Effector memory CD4-positive, alpha-beta T cell (primary cell): ENCODE data around the gene TIPIN.
"Not testable (repeated sequence)": the region's sequence is repeated elsewhere in the genome, so short reads cannot be mapped to it uniquely, and the experiment has no call there.

Source experiments
- DNase-seq, 3 donors: peaks; one replicate each; pipeline ENCODE4 v3.0.0-alpha.2; 2020
- H3K27ac ChIP-seq: 2 replicates; pipeline ENCODE4 v1.7.0; 2013; ENCODE audit warnings: mild to moderate bottlenecking, low read length, moderate library complexity; ENCODE audit not compliant: insufficient read depth, poor library complexity, severe bottlenecking
- H3K27me3 ChIP-seq: replicated peaks from 2 replicates; pipeline ENCODE4 v1.7.0; 2013; ENCODE audit warnings: mild to moderate bottlenecking, low read length; ENCODE audit not compliant: insufficient read depth, control insufficient read depth, poor library complexity, severe bottlenecking
- H3K36me3 ChIP-seq: 2 replicates; pipeline ENCODE4 v1.7.0; 2013; ENCODE audit warnings: mild to moderate bottlenecking, low read length, moderate library complexity; ENCODE audit not compliant: control insufficient read depth, insufficient read depth
- H3K4me1 ChIP-seq: 2 replicates; pipeline ENCODE4 v1.7.0; 2013; ENCODE audit warnings: low read length, mild to moderate bottlenecking; ENCODE audit not compliant: control insufficient read depth, insufficient read depth, poor library complexity, severe bottlenecking
- H3K4me3 ChIP-seq: 2 replicates; pipeline ENCODE4 v1.7.0; 2013; ENCODE audit warnings: low read length, low read depth, mild to moderate bottlenecking; ENCODE audit not compliant: insufficient read depth, poor library complexity, severe bottlenecking
- H3K9me3 ChIP-seq: 2 replicates; pipeline ENCODE4 v1.7.0; 2013; ENCODE audit warnings: mild to moderate bottlenecking, low read length, moderate library complexity; ENCODE audit not compliant: control insufficient read depth

The TIPIN gene

DNA sequence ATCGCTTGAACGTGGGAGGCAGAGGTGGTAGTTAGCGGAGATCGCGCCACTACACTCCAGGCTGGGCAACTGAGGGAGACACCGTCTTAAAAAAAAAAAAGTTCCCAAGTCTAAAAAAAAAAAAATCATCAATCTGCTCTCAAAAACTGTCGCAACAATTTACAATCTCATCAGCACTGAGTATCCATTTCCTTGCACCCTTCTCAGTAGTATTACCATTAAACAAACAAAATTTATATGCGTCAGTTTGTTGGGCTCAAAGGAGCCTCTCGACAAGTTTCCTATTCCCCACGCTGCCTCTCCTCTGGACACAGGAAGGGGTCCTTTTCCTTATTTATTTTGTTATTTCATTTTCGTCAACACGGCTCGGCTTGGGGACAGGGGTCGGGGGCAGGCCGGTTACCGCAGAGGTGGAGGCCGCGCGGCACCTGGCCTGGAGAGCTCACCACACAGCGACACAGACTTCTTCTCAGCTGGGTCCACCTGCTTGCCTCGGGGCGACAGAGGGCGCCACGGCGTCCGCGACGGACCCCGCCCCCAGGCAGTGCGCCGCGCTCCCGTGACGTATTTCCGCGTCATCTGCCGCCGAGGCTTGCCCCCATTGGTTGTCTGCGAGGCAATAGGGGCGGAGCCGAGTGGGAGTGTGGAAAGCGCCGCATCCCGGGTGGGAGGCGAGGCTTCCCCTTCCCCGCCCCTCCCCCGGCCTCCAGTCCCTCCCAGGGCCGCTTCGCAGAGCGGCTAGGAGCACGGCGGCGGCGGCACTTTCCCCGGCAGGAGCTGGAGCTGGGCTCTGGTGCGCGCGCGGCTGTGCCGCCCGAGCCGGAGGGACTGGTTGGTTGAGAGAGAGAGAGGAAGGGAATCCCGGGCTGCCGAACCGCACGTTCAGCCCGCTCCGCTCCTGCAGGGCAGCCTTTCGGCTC, 30.0 kb upstream of the TIPIN start, which contains the start of gene MAP2K1:
Gene MAP2K1, plus strand, starts transcription at position 709 of the 920 bp plus-strand sequence. CDS start 436 bp downstream, outside the sequence.
- no peaks in the 10 kb centered on the region for H3K9me3 ChIP-seq
- peak within 1 kb of the TSS; percentile 90 for H3K4me3 ChIP-seq
- H3K4me1 ChIP-seq, result peaks cover 38% of the 10 kb centered on the region
- peak within 1 kb of the TSS; percentile 83 for H3K27ac ChIP-seq
- no peaks in the 10 kb centered on the region for H3K27me3 ChIP-seq
- no peaks in the 10 kb centered on the region for H3K36me3 ChIP-seq
- peak; percentile 97 to 98 (median 98) for DNase-seq

DNA sequence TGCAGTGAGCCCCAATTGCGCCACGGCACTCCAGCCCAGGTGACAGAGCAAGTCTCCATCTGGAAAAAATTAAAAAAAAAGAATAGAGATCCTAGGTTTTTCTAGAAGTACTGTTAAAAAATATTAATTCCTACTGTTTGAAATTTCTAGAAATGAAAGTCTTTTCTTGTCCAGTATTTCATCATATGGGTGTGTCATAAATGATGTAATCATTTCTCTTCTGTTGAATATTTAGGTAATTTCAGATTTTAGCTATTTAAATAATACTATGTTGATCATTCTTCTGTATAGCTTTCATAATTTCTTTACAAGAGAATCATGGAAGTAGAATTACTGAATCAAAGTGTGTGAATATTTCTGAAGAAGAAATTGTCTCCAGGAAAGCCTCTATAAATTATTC, 24.9 kb upstream of the TIPIN start:
- not testable (repeated sequence) for H3K36me3 ChIP-seq, H3K9me3 ChIP-seq, H3K4me3 ChIP-seq, H3K4me1 ChIP-seq, DNase-seq, H3K27ac ChIP-seq, H3K27me3 ChIP-seq

DNA sequence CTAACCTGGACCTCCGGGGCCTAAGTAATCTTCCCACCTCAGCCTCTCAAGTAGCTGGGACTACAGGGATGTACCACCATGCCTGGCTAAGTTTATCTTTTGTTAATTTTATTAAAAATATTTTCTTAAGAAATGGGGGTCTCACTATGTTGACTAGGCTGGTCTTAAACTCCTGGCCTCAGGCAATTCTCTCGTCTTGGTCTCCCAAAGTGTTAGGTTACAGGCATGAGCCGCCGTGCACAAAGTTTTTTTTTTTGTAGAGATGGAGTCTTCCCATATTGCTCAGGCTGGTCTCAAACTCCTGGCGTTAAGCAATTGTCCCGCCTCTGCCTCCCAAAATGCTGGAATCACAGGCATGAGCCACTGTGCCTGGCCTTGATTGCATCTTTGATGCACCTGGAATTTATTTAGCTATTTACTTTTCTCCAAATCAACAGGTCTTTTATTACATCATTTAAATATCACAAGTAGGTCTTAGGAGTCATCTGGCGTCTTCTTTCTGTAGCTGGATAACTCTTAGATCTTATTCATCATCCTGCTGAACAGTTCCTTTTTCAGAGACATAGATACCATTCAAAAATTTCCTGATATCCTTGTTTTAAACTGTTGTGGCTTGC, 22.4 kb upstream of the TIPIN start:
- no peak overlapping the region for H3K4me3 ChIP-seq
- H3K36me3 ChIP-seq, result no peaks in the 10 kb centered on the region
- no peaks in the 10 kb centered on the region for H3K9me3 ChIP-seq
- H3K4me1 ChIP-seq, result no peaks in the 10 kb centered on the region
- no peaks in the 10 kb centered on the region for H3K27me3 ChIP-seq
- no peak for DNase-seq
- H3K27ac ChIP-seq, result no peak overlapping the region

DNA sequence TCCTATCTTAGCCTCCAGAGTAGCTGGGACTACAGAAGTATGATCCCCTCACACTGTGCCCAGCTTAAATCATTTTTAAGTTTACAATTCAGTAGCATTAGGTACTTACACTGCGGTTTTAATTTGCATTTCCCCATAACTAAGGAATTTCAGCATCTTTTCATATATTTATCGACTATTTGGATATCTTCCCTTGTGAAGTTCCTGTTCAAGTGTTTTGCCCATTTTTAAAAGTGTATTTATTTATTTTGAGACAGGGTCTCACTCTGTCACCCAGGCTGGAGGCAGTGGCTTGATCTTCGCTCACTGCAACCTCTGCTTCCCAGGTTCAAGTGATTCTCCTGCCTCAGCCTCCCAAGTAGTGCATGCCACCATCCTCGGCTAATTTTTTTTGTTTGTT, 17.7 kb upstream of the TIPIN start:
- DNase-seq, result no peak
- no peaks in the 10 kb centered on the region for H3K36me3 ChIP-seq
- H3K27me3 ChIP-seq, result no peaks in the 10 kb centered on the region
- H3K4me3 ChIP-seq, result no peak overlapping the region
- no peak overlapping the region for H3K27ac ChIP-seq
- no peaks in the 10 kb centered on the region for H3K9me3 ChIP-seq
- H3K4me1 ChIP-seq, result peaks cover 6% of the 10 kb centered on the region

DNA sequence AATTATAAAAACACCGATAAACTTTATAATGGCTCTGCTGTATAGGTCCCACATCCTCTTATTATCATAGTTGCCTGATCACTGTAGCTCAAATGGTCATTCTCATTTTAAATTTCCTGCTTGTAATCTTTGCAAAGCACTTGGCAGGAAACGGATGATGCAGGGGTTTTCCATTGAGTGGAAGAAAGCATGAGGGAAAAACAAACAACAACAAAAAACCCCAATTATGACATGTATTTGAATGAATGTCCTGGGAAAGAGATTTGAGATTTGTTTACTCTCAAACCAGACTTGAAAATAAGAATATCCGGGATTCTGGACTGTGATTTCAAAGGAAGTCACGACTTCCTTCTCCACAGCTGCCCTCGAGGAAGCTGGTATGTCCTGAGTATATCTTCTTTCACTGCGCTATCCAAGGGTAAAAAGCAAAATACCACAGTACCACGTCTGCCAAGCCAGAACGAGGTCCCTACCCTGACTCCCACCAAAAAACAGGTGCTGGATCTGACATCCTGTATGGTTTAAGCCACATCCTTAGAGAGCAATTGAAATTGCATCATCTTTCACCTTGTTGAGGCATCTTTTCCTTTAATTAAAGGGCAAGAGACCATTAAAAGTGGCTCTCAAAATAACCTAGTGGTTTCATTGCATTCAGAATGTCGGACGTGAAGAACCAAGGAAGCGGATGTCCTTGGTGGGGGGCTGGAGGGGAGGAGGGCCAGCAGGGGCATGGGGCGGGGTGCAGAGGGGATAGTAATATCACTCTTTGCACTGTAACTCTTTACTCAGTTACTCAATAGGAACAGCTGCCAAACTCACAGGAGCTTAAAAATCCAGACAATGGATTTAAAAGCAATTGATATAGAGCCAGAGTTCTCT, 13.5 kb upstream of the TIPIN start:
- peak overlapping the region; percentile 38 for H3K4me3 ChIP-seq
- H3K9me3 ChIP-seq, result no peaks in the 10 kb centered on the region
- no peak for DNase-seq
- no peaks in the 10 kb centered on the region for H3K27me3 ChIP-seq
- H3K4me1 ChIP-seq, result peaks cover 6% of the 10 kb centered on the region
- no peaks in the 10 kb centered on the region for H3K36me3 ChIP-seq
- H3K27ac ChIP-seq, result peak overlapping the region; percentile 64

DNA sequence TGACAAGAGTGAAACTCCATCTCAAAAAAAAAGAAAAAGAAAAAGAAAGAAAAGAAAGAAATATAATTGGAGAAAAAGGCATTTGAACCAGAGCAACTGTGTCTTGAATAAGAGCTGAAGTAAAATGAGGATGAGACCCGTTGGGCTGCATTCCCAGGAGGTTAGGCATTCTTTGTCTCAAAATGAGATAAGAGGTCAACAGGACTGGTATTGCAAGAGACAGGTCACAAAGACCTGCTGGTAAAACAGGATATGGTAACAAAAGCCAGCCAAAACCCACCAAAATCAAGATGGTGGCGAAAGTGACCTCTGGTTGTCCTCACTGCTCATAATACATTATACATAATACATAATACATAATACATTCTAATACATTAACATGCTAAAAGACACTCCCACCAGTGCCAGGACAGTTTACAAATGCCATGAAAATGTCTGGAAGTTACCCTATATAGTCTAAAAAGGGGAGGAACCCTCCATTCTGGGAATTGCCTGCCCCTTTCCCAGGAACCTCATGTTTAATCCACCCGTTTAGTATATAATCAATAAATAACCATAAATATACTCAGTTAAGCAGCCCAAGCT, 8.6 kb upstream of the TIPIN start:
- H3K4me3 ChIP-seq, result no peak overlapping the region
- no peaks in the 10 kb centered on the region for H3K36me3 ChIP-seq
- peaks cover 2% of the 10 kb centered on the region for H3K4me1 ChIP-seq
- H3K27ac ChIP-seq, result no peak overlapping the region
- no peak for DNase-seq
- no peaks in the 10 kb centered on the region for H3K9me3 ChIP-seq
- no peaks in the 10 kb centered on the region for H3K27me3 ChIP-seq

DNA sequence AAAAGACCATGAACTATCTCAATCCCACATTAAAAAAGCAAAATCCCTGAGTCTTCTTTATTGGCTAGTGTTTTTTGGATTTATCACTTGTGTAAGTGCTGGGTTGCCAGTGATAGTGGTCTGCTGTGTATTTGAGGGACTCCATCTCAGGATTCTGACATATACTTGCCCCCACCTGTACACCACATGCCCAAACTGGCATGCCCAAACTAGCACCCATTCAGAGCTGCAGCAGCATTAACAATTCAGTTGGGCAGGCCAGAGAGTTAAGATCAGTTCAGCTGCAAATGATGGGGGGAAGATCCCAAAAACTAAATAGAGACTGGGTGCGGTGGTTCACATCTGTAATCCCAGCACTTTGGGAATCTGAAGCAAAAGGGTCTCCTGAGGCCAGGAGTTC, 6.3 kb upstream of the TIPIN start:
- no peaks in the 10 kb centered on the region for H3K9me3 ChIP-seq
- DNase-seq, result no peak

DNA sequence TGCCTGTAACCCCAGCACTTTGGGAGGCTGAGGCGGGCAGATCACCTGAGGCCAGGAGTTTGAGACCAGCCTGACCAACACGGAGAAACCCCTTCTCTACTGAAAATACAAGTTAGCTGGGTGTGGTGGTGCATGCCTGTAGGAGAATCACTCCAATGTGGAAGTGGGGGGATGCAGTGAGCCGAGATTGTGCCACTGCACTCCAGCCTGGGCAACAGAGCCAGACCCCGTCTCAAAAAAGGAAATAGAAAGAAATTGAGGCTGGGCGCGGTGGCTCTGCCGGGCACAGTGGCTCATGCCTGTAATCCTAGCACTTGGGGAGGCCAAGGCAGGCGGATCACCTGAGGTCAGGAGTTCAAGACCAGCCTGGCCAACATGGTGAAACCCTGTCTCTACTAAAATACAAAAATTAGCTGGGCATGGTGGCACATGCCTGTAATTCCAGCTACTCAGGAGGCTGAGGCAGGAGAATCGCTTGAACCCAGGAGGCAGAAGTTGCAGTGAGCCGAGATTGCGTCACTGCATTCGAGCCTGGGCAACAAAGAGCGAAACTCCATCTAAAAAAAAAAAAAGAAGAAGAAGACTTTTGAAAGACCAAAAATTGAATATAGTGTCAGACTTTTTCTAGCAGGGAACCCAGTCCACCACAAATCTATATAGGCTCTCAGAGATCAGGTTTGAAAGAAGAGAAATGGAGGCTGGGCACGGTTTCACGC, 5.4 kb upstream of the TIPIN start:
- H3K4me1 ChIP-seq, H3K27ac ChIP-seq, H3K36me3 ChIP-seq, H3K9me3 ChIP-seq, H3K4me3 ChIP-seq, H3K27me3 ChIP-seq, DNase-seq: not testable (repeated sequence)

More for the DNA sequence above, 6.3 kb upstream of the TIPIN start:
- H3K27ac ChIP-seq, result no peak overlapping the region
- no peak overlapping the region for H3K4me3 ChIP-seq
- H3K36me3 ChIP-seq, result no peaks in the 10 kb centered on the region
- no peaks in the 10 kb centered on the region for H3K4me1 ChIP-seq
- no peaks in the 10 kb centered on the region for H3K27me3 ChIP-seq

DNA sequence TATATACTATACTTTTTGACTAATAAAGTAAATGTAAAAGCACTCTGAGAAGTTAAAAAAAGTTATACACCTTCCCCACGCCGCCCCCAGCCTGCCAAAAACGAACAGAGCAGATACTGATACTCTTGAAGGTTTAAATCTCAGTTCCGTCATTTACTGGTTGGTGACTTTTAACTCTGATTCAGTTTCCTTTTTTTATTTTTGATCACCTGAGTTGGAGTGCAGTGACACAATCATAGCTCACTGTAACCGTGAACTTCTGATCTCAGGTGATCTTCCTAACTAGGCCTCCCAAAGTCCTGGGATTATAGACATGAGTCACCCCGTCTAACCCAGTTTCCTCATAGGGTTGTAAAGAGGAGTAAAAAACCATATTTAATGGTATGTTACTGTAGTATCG, 3.3 kb upstream of the TIPIN start:
- H3K9me3 ChIP-seq, result no peaks in the 10 kb centered on the region
- no peak for DNase-seq
- H3K36me3 ChIP-seq, result no peaks in the 10 kb centered on the region
- H3K27me3 ChIP-seq, result no peaks in the 10 kb centered on the region
- H3K4me3 ChIP-seq, result no peak overlapping the region
- peaks cover 6% of the 10 kb centered on the region for H3K4me1 ChIP-seq
- H3K27ac ChIP-seq, result no peak overlapping the region
